Measurements from ENCODE around the gene FOXP1.

DNA sequence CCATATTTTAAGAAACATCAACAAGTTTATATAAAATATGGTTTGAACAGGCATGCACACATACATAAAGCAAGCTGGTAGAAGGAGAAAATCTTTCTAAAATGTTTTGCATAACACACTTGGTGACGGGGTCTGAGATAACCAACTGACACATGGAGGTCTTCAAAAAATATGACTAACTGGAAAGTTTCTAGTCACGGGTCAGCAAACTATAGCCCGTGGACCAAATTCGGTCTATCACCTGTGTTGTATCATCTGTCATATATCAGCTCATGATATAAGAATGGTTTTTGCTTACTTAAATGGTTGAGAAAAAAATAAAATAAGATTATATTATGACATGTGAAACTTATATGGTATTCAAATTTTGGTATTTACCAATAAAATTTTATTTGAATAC lies 465.1 kb downstream of the FOXP1 start:
- TF ChIP-seq, protein P1, sequence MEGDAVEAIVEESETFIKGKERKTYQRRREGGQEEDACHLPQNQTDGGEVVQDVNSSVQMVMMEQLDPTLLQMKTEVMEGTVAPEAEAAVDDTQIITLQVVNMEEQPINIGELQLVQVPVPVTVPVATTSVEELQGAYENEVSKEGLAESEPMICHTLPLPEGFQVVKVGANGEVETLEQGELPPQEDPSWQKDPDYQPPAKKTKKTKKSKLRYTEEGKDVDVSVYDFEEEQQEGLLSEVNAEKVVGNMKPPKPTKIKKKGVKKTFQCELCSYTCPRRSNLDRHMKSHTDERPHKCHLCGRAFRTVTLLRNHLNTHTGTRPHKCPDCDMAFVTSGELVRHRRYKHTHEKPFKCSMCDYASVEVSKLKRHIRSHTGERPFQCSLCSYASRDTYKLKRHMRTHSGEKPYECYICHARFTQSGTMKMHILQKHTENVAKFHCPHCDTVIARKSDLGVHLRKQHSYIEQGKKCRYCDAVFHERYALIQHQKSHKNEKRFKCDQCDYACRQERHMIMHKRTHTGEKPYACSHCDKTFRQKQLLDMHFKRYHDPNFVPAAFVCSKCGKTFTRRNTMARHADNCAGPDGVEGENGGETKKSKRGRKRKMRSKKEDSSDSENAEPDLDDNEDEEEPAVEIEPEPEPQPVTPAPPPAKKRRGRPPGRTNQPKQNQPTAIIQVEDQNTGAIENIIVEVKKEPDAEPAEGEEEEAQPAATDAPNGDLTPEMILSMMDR (IDR thresholded peaks at IDR 0.05; ENCODE audit: poor library complexity) = no peak
- TF ChIP-seq EZH2 (IDR thresholded peaks at IDR 0.05; ENCODE audit: borderline replicate concordance) = no peak
- TF ChIP-seq EZH2phosphoT487 (IDR thresholded peaks at IDR 0.05; ENCODE audit: low read depth, severe bottlenecking, unreplicated experiment) = no peak
